Suprapubic skin (tissue), 3 donors: Measurements from ENCODE around the gene CNR2.

ENCODE experiments used
- POLR2AphosphoS5 ChIP-seq, 3 donors: sonication (generic); formaldehyde crosslinking; IDR thresholded peaks; one replicate each; pipeline ENCODE4 v1.6.1; 2017; ENCODE audit warnings: antibody characterized with exemption in 3 of 3
- TF ChIP-seq, protein P1 (sequence below), 2 donors: fragments of 200-600 bp in 1 of 2; fragments of 450-650 bp in 1 of 2; sonication (generic) in 1 of 2; IDR thresholded peaks; one replicate each; pipeline ENCODE4 v1.5.1; 2016 to 2019; ENCODE audit warnings: antibody characterized with exemption in 2 of 2, mild to moderate bottlenecking in 1 of 2, moderate library complexity in 1 of 2

DNA sequence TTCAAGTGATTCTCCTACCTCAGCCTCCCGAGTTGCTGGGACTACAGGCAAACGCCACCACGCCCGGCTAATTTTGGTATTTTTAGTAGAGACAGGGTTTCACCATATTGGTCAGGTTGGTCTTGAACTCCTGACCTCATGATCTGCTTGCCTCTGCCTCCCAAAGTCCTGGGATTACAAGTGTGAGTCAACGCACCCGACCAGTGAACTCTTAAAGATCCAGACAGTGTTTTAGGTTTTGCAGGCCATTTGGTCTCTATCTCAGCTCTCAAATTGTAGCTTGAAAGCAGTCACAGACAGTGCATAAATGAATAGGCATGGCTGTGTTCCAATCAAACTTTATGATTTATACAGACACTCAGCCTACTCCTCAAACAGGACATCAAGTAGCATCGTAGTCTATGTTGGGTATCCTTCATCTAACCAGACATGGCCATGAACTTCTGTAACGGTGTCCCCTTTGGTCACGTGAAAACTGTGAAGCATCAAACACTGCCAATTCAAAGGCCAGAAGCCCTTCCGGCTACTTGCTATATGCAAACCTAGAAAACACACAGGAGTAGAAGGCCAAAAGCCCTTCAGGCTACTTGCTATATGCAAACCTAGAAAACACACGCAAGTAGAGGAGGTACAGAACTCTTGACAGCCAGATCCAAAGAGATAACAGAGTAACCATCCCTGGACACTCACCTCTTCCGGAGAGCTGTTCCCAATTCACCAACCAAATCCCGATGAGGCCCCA is 48.2 kb downstream of the CNR2 start:
- no peak for TF ChIP-seq POLR2AphosphoS5 (IDR thresholded peaks at IDR 0.05)
- TF ChIP-seq, protein P1, sequence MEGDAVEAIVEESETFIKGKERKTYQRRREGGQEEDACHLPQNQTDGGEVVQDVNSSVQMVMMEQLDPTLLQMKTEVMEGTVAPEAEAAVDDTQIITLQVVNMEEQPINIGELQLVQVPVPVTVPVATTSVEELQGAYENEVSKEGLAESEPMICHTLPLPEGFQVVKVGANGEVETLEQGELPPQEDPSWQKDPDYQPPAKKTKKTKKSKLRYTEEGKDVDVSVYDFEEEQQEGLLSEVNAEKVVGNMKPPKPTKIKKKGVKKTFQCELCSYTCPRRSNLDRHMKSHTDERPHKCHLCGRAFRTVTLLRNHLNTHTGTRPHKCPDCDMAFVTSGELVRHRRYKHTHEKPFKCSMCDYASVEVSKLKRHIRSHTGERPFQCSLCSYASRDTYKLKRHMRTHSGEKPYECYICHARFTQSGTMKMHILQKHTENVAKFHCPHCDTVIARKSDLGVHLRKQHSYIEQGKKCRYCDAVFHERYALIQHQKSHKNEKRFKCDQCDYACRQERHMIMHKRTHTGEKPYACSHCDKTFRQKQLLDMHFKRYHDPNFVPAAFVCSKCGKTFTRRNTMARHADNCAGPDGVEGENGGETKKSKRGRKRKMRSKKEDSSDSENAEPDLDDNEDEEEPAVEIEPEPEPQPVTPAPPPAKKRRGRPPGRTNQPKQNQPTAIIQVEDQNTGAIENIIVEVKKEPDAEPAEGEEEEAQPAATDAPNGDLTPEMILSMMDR (IDR thresholded peaks at IDR 0.05) = no peak
